H1 (cell line): ENCODE measurements around the gene PDK2. TPM values are rescaled to one million over a fixed set of nuclear protein-coding genes. Genes with fewer than 3 reads are reported as not detected.

Experiments
- YY1 ChIP-seq: IDR thresholded peaks from 2 replicates; pipeline ENCODE4 v1.6.1; 2011; ENCODE audit warnings: low read depth, mild to moderate bottlenecking, low read length
- polyA plus RNA-seq, 7 experiments: library from polyadenylated mRNA; depleted of rRNA in 3 of 7; stranded (reverse) in 5 of 7; unstranded in 2 of 7; fragments of >200 nt in 5 of 7; fragments of 200-250 nt in 2 of 7; gene quantifications; 1 replicate in 5 of 7; 2 replicates in 1 of 7; 4 replicates in 1 of 7; pipeline versions ENCODE4 v1.2.1 to v1.2.3, GENCODE V29; 2011 to 2013; ENCODE audit warnings: missing spikeins in 2 of 7, mixed read lengths in 2 of 7
- total RNA-seq: library from RNA; stranded (reverse); fragmentation: NEBNext Ultra II Directional; extraction: Animal tissue kit (Norgen Biotek cat#: 25700); gene quantifications from 2 replicates; pipeline ENCODE4 v1.2.1, GENCODE V29; 2021
- TF ChIP-seq, protein P1 (sequence below): IDR thresholded peaks from 2 replicates; pipeline ENCODE4 v1.6.1; 2011; ENCODE audit warnings: low read length, improper control_type of control experiment
- TF ChIP-seq, protein P2 (sequence below): IDR thresholded peaks from 2 replicates; pipeline ENCODE4 v1.6.1; 2012; ENCODE audit warnings: inconsistent platforms
- TF ChIP-seq, protein P3 (sequence below): fragments of 300-600 bp; sonication (generic); IDR thresholded peaks from 2 replicates; pipeline ENCODE4 v1.7.1; 2012; ENCODE audit warnings: low read length, moderate library complexity, mild to moderate bottlenecking, inconsistent platforms; ENCODE audit not compliant: insufficient replicate concordance
- TF ChIP-seq, protein P4 (sequence below): IDR thresholded peaks from 2 replicates; pipeline ENCODE4 v1.6.1; 2012; ENCODE audit warnings: inconsistent platforms

Gene PDK2
- total and polyA plus RNA-seq, 2 of the 8 experiments (the other 6 are each of a cell fraction or from before 2014, with no cell fraction given): 18.3 to 121 TPM

DNA sequence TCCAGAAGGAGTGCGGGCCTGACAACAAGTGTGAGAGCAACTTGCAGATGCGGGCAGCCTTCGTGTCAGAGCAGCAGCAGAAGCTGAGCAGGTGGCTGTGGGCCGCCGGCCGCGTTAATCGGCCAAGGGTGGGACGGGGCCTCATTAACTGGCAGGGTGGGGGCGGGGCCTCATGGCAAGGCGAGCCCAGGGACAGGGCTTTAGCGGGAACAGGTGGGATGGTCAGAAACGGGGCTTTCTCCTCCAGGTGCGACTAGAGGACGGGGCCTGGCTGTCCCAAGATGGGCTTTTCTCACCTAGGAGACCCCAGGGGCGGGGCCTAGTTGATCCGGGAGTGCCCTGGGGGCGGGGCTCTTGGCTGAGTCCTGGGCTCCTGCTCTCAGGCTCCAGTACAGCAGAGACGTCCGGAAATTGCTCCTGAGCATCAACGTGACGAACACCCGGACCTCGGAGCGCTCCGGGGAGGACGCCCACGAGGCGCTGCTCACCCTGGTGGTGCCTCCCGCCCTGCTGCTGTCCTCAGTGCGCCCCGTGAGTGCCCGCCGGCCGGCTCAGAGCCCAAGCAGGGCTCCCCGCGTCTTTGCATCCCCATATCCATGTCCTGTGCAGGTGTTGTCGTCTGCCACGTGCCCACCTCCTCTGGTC is 18.4 kb upstream of the PDK2 start (continued):
- TF ChIP-seq, protein P1, sequence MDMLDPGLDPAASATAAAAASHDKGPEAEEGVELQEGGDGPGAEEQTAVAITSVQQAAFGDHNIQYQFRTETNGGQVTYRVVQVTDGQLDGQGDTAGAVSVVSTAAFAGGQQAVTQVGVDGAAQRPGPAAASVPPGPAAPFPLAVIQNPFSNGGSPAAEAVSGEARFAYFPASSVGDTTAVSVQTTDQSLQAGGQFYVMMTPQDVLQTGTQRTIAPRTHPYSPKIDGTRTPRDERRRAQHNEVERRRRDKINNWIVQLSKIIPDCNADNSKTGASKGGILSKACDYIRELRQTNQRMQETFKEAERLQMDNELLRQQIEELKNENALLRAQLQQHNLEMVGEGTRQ: no peak
- no peak for TF ChIP-seq YY1
- TF ChIP-seq, protein P2, sequence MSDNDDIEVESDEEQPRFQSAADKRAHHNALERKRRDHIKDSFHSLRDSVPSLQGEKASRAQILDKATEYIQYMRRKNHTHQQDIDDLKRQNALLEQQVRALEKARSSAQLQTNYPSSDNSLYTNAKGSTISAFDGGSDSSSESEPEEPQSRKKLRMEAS: peak; percentile 97
- TF ChIP-seq, protein P3, sequence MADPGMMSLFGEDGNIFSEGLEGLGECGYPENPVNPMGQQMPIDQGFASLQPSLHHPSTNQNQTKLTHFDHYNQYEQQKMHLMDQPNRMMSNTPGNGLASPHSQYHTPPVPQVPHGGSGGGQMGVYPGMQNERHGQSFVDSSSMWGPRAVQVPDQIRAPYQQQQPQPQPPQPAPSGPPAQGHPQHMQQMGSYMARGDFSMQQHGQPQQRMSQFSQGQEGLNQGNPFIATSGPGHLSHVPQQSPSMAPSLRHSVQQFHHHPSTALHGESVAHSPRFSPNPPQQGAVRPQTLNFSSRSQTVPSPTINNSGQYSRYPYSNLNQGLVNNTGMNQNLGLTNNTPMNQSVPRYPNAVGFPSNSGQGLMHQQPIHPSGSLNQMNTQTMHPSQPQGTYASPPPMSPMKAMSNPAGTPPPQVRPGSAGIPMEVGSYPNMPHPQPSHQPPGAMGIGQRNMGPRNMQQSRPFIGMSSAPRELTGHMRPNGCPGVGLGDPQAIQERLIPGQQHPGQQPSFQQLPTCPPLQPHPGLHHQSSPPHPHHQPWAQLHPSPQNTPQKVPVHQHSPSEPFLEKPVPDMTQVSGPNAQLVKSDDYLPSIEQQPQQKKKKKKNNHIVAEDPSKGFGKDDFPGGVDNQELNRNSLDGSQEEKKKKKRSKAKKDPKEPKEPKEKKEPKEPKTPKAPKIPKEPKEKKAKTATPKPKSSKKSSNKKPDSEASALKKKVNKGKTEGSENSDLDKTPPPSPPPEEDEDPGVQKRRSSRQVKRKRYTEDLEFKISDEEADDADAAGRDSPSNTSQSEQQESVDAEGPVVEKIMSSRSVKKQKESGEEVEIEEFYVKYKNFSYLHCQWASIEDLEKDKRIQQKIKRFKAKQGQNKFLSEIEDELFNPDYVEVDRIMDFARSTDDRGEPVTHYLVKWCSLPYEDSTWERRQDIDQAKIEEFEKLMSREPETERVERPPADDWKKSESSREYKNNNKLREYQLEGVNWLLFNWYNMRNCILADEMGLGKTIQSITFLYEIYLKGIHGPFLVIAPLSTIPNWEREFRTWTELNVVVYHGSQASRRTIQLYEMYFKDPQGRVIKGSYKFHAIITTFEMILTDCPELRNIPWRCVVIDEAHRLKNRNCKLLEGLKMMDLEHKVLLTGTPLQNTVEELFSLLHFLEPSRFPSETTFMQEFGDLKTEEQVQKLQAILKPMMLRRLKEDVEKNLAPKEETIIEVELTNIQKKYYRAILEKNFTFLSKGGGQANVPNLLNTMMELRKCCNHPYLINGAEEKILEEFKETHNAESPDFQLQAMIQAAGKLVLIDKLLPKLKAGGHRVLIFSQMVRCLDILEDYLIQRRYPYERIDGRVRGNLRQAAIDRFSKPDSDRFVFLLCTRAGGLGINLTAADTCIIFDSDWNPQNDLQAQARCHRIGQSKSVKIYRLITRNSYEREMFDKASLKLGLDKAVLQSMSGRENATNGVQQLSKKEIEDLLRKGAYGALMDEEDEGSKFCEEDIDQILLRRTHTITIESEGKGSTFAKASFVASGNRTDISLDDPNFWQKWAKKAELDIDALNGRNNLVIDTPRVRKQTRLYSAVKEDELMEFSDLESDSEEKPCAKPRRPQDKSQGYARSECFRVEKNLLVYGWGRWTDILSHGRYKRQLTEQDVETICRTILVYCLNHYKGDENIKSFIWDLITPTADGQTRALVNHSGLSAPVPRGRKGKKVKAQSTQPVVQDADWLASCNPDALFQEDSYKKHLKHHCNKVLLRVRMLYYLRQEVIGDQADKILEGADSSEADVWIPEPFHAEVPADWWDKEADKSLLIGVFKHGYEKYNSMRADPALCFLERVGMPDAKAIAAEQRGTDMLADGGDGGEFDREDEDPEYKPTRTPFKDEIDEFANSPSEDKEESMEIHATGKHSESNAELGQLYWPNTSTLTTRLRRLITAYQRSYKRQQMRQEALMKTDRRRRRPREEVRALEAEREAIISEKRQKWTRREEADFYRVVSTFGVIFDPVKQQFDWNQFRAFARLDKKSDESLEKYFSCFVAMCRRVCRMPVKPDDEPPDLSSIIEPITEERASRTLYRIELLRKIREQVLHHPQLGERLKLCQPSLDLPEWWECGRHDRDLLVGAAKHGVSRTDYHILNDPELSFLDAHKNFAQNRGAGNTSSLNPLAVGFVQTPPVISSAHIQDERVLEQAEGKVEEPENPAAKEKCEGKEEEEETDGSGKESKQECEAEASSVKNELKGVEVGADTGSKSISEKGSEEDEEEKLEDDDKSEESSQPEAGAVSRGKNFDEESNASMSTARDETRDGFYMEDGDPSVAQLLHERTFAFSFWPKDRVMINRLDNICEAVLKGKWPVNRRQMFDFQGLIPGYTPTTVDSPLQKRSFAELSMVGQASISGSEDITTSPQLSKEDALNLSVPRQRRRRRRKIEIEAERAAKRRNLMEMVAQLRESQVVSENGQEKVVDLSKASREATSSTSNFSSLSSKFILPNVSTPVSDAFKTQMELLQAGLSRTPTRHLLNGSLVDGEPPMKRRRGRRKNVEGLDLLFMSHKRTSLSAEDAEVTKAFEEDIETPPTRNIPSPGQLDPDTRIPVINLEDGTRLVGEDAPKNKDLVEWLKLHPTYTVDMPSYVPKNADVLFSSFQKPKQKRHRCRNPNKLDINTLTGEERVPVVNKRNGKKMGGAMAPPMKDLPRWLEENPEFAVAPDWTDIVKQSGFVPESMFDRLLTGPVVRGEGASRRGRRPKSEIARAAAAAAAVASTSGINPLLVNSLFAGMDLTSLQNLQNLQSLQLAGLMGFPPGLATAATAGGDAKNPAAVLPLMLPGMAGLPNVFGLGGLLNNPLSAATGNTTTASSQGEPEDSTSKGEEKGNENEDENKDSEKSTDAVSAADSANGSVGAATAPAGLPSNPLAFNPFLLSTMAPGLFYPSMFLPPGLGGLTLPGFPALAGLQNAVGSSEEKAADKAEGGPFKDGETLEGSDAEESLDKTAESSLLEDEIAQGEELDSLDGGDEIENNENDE: no peak
- TF ChIP-seq, protein P4, sequence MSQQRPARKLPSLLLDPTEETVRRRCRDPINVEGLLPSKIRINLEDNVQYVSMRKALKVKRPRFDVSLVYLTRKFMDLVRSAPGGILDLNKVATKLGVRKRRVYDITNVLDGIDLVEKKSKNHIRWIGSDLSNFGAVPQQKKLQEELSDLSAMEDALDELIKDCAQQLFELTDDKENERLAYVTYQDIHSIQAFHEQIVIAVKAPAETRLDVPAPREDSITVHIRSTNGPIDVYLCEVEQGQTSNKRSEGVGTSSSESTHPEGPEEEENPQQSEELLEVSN: peak; percentile 97
